ENCODE data around the gene SPEM2.

The SPEM2 gene

GRCh38 chr17:7425316-7425715 lies at the start of gene SPEM2:
Gene SPEM2 (plus strand): TSS chr17:7425616. CDS start chr17:7425689, 73 bp downstream.
- no peak for DNase-seq

DNA sequence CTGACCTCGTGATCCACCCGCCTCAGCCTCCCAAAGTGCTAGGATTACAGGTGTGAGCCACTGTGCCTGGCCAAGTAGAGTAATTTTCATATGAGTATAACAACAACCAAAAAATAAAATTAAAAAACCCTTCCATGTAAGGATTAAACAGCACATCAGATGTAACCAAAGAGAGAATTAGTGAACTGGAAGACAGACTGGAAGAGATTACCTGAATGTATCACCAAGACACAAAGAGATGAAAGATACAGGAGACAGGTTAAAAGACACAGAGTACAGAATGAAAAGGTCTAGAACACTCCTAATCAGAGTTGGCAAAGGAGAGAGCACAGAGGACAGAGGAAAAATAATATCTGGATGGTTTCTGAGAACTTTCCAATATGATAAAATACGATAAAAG lies 46.3 kb upstream of the SPEM2 start:
- no peak for DNase-seq

GRCh38 chr17:7380321-7380720 lies 45.1 kb upstream of the SPEM2 start:
- no peak for DNase-seq

- no peak for DNase-seq
Observed at GRCh38 chr17:7380855-7381683, 44.3 kb upstream of the SPEM2 start, which contains the start of gene TNK1. Gene TNK1 (plus strand): TSS chr17:7381089. CDS start chr17:7382927, 1,838 bp downstream.

DNA sequence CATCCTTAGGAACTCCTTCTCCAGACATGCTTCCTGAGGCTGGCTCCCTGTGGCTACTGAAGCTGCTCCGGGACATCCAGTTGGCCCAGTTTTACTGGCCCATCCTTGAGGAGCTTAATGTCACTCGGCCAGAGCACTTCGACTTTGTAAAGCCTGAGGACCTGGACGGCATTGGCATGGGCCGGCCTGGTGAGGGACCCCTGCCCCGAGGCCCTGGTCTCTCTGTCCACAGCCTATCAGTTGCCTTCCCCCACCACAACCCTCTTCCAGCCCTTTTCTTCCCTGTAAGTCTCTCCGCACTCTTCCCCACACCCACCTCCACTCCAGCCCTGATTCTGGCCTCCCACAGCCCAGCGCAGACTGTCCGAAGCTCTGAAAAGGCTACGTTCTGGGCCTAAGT lies 42.5 kb upstream of the SPEM2 start:
- no peak for DNase-seq

- no peak for DNase-seq
Observed at GRCh38 chr17:7383371-7383741, 42.1 kb upstream of the SPEM2 start.

- DNase-seq = peak; percentile 69
Observed at GRCh38 chr17:7383742-7384488, 41.5 kb upstream of the SPEM2 start.

GRCh38 chr17:7384489-7385081 lies 40.8 kb upstream of the SPEM2 start:
- no peak for DNase-seq

- no peak for DNase-seq
Observed at GRCh38 chr17:7388856-7389255, 36.6 kb upstream of the SPEM2 start.

DNA sequence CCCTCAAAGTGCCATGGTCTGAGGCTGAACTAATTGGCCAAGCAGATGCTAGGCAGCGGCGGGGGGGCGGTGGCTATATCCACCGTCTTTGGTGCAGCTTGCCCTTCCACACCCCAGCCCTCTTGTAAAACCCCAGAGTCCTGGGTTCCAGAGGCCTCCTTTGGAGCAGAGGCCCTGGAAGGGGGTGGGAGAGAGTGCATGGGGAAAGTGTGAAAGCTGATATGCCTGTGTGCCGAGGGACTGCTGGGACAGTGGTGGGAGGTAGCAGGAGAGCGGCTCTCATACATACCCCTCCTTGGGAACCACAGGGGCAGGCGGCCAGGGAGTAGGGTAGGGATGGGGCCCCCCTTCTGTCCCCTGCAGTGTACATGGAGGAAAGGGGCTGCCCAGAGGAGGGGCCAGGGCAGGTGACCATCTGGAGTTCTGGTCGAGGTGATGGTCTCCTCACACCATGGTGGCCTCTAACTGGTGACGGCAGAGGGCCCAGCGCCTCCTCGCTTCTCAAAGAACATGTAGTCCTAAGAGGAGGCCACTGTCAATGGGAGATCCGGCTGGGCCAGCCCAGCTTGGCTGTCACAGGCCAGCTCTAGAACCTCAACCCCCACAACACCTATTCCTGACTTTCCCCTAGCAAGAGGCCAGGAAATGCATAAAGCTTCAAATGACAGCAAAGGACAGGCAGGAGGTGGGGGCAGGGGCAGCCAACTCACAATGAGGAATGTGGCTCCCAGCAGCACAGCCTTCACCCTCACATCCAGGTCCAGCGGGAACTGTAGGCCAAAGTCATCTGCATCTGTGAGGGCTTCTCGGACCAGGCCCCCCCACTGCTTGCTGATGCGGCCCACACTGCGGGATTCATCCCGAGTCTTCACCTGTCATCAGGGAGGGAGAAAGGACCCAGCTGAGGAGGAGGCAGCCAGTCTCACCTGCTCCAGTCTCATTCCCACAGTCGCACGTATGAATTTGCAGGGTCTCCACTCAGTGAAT lies 35.2 kb upstream of the SPEM2 start:
- no peak for DNase-seq

- no peak for DNase-seq
Observed at GRCh38 chr17:7391307-7391706, 34.1 kb upstream of the SPEM2 start.

GRCh38 chr17:7392696-7393612 lies 32.5 kb upstream of the SPEM2 start:
- no peak for DNase-seq

GRCh38 chr17:7393613-7394451 lies 31.6 kb upstream of the SPEM2 start:
- no peak for DNase-seq

- DNase-seq = peak; percentile 72
Observed at GRCh38 chr17:7394452-7395191, 30.8 kb upstream of the SPEM2 start, which contains the start of gene PLSCR3. Gene PLSCR3 (minus strand): TSS chr17:7394525. CDS start chr17:7394110, 415 bp downstream.

DNA sequence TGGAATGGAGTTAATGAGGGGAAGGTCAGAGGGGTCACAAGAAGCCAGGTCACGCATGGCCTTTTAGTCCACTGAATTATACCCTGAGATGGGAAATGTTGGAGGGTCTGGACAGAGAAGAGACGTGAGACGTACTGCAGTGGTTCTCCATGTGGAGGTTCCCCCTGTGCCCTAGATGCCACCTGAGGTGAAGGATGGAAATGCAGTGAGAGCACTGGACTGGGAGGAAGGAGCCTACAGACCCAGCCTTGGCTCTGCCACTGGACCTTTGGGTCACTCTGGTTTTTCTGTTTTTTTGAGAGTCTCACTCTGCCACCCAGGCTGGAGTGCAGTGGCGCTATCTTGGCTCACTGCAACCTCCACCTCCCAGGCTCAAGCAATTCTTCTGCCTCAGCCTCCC lies 29.3 kb upstream of the SPEM2 start:
- no peak for DNase-seq

GRCh38 chr17:7398612-7399011 lies 26.8 kb upstream of the SPEM2 start:
- no peak for DNase-seq

DNA sequence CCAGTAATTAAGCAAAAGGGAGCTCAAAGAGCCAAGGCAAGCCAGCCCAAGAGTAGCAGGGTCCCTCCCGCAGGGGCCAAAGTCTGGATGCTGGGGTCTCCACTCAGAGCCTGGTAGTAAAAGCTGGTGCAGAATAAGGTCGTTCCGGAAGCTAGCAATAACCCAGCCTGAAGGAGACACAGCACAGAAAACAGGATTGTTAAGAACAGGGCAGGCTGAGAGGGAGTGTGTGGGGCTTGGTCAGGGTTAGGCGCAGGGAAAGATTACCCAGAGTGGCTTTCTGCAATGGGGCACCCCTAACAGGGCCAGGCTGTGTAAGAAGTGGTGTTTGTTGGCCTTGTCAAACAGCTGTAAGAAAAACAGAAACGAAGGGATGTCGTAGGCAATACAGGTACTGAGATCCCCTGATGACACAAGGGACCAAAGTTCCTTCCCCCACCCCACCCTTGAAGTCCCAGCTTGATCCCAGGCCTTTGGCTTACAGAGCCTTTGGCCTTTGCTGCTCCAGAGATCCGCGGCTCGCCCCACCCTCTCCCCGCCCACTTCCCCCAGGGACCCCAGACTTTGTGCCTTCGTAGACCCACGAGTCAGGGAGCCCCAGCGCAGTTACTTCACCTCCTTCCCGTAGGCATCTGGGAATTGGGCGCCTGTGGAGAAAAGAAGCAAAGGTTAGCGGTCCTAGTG lies 22.2 kb upstream of the SPEM2 start:
- no peak for DNase-seq

- DNase-seq = no peak
Observed at GRCh38 chr17:7403727-7403976, 21.8 kb upstream of the SPEM2 start.
